ENCODE measurements around the gene PACRG.

DNA sequence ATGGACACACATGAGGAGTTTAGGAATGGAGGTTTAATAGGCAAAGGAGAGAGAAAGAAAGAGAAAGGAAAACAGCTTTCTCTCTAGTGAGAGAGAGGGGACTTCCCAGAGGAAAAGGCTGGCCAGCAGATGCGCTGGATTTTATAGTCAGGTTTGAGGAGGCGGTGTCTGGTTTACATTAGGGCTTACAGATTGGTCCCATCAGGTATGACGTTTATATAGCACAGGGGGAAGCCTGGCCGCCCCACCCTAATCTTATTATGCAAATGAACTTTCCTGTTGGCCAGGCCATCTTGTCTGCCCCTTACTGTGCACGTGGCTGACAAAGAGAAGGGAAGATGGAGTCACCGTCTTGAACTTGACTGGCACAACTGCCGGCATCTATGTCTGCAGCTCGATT is 600.1 kb downstream of the PACRG start:
- TF ChIP-seq EZH2phosphoT487 (IDR thresholded peaks at IDR 0.05; ENCODE audit: insufficient read depth, low read depth) (no peak), EZH2 (IDR thresholded peaks at IDR 0.05; ENCODE audit: insufficient read depth, poor library complexity, severe bottlenecking) (no peak)
